WTC11 (cell line): ENCODE measurements around the gene NFATC2. TPM values are rescaled to one million over a fixed set of nuclear protein-coding genes. Genes with fewer than 3 reads are reported as not detected.

Source experiments
- ATAC-seq: fragments of 200-7000 bp; cut with Tn5 transposase; 2 replicates; pipeline ENCODE4 v1.10.0; 2021; ENCODE audit warnings: mild to moderate bottlenecking, moderate library complexity
- CTCF ChIA-PET: fragments of 300-600 bp; sonication (Branson Sonifier 250); formaldehyde crosslinking; loops from one replicate; lab custom pipeline; 2021; ENCODE audit warnings: antibody characterized with exemption; lab: Charles Lee
- POLR2A ChIA-PET: fragments of 350-600 bp; sonication (Branson Sonifier 250); formaldehyde crosslinking; loops from one replicate; lab custom pipeline; 2021; ENCODE audit warnings: antibody characterized with exemption; lab: Charles Lee
- DNase-seq: peaks from one replicate; pipeline ENCODE4 v3.0.0; 2021; ENCODE audit warnings: low spot score
- H3K27ac Mint-ChIP-seq: 2 replicates; pipeline ENCODE4 v1.8.0; 2021; ENCODE audit warnings: mixed read lengths
- H3K27me3 Mint-ChIP-seq: 2 replicates; pipeline ENCODE4 v1.8.0; 2021; ENCODE audit warnings: low read depth, mild to moderate bottlenecking, moderate library complexity, mixed read lengths
- H3K36me3 Mint-ChIP-seq: 2 replicates; pipeline ENCODE4 v1.8.0; 2021; ENCODE audit warnings: mixed read lengths
- H3K4me1 Mint-ChIP-seq: 2 replicates; pipeline ENCODE4 v1.8.0; 2022; ENCODE audit warnings: mixed read lengths
- H3K4me3 Mint-ChIP-seq: 2 replicates; pipeline ENCODE4 v1.8.0; 2021; ENCODE audit warnings: mild to moderate bottlenecking, moderate library complexity, mixed read lengths
- H3K9me3 Mint-ChIP-seq: 2 replicates; pipeline ENCODE4 v1.8.0; 2021; ENCODE audit warnings: mixed read lengths
- ELF4 ChIP-seq: sonication (generic); formaldehyde crosslinking; IDR thresholded peaks from 2 replicates; pipeline ENCODE4 v1.8.1; 2022; ENCODE audit warnings: low read depth, mild to moderate bottlenecking, moderate library complexity, missing genetic modification reagents
- GTF2I ChIP-seq: fragments of 250-450 bp; sonication (Bioruptor Pico); conservative IDR thresholded peaks from 2 replicates; pipeline ENCODE4 v1.4.0; 2021; ENCODE audit warnings: mild to moderate bottlenecking
- HMGA2 ChIP-seq: fragments of 250-450 bp; sonication (Bioruptor Pico); IDR thresholded peaks from 2 replicates; pipeline ENCODE4 v1.4.0; 2021; ENCODE audit warnings: mild to moderate bottlenecking, moderate library complexity
- JUN ChIP-seq: sonication (generic); formaldehyde crosslinking; IDR thresholded peaks from 2 replicates; pipeline ENCODE4 v1.8.0; 2023; ENCODE audit warnings: mild to moderate bottlenecking, missing genetic modification reagents
- NFE2L1 ChIP-seq: sonication (generic); formaldehyde crosslinking; IDR thresholded peaks from 2 replicates; pipeline ENCODE4 v1.8.1; 2023; ENCODE audit warnings: missing genetic modification reagents
- SOX15 ChIP-seq: fragments of 250-450 bp; sonication (Bioruptor Pico); IDR thresholded peaks from 2 replicates; pipeline ENCODE4 v1.9.0; 2021; ENCODE audit warnings: mild to moderate bottlenecking
- TCF7 ChIP-seq: sonication (generic); formaldehyde crosslinking; IDR thresholded peaks from 2 replicates; pipeline ENCODE4 v1.8.0; 2022; ENCODE audit warnings: mild to moderate bottlenecking, low read depth, missing genetic modification reagents, moderate library complexity
- ZNF121 ChIP-seq: sonication (generic); formaldehyde crosslinking; IDR thresholded peaks from 2 replicates; pipeline ENCODE4 v1.8.0; 2023; ENCODE audit warnings: missing genetic modification reagents
- ZNF396 ChIP-seq: fragments of 250-450 bp; sonication (Bioruptor Pico); IDR thresholded peaks from 2 replicates; pipeline ENCODE4 v1.8.0; 2021; ENCODE audit warnings: mild to moderate bottlenecking, moderate library complexity, borderline replicate concordance
- total RNA-seq: library from RNA; stranded (reverse); gene quantifications from 3 replicates; pipeline ENCODE4 v1.2.3, GENCODE V29; 2021
- TF ChIP-seq, protein P1 (sequence below): sonication (generic); formaldehyde crosslinking; IDR thresholded peaks from 2 replicates; pipeline ENCODE4 v1.8.1; 2022; ENCODE audit warnings: low read depth, mild to moderate bottlenecking, moderate library complexity, missing genetic modification reagents, borderline replicate concordance
- TF ChIP-seq, protein P2 (sequence below): sonication (generic); formaldehyde crosslinking; conservative IDR thresholded peaks from 2 replicates; pipeline ENCODE4 v1.8.1; 2023; ENCODE audit warnings: mild to moderate bottlenecking, low read depth, missing genetic modification reagents, moderate library complexity
- TF ChIP-seq, protein P3 (sequence below): sonication (generic); formaldehyde crosslinking; IDR thresholded peaks from 2 replicates; pipeline ENCODE4 v1.8.1; 2023; ENCODE audit warnings: mild to moderate bottlenecking, missing genetic modification reagents, moderate library complexity
- TF ChIP-seq, protein P4 (sequence below): fragments of 250-450 bp; sonication (Bioruptor Pico); conservative IDR thresholded peaks from 2 replicates; pipeline ENCODE4 v1.9.0; 2021; ENCODE audit warnings: mild to moderate bottlenecking
- TF ChIP-seq, protein P5 (sequence below): sonication (generic); formaldehyde crosslinking; IDR thresholded peaks from 2 replicates; pipeline ENCODE4 v1.8.1; 2022; ENCODE audit warnings: mild to moderate bottlenecking, moderate library complexity, missing genetic modification reagents
- TF ChIP-seq, protein P6 (sequence below): sonication (generic); formaldehyde crosslinking; conservative IDR thresholded peaks from 2 replicates; pipeline ENCODE4 v1.8.1; 2022; ENCODE audit warnings: mild to moderate bottlenecking, missing genetic modification reagents

Gene NFATC2
- total RNA-seq, 1 experiment from 2014 or later = 1.7 TPM

DNA sequence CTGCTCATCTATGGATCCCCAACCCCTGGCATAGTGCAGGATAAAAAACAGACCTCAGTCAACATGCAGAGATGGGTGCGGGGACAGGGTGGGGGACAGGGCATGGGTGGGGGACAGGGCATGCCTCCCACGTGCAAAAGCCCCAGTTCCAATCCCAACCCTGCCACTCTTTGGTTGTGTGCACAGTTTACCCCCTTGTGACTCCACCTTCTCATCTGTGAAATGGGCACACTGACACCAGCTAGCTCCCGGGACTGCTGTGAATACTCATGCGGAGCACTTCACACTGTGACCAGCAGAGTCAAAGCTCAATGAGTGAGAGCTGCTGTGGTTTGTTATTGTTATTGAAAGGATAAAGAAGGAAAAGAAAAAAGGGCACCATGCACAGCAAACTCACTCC, 69.3 kb downstream of the NFATC2 start:
- ChIA-PET POLR2A (interaction anchor here (0.7 kb wide), 1 partner anchor 1328 kb away, joined by 3 read pairs; no protein-coding TSS in a partner anchor), CTCF (no interaction called here)
- H3K9me3 Mint-ChIP-seq = peaks cover 5% of the 10 kb centered on the region
- peaks cover 3% of the 10 kb centered on the region; the same call in 1 of the 2 replicates for H3K4me1 Mint-ChIP-seq
- H3K36me3 Mint-ChIP-seq = no peaks in the 10 kb centered on the region; the same call in 1 of the 2 replicates
- H3K27ac Mint-ChIP-seq = no peak overlapping the region
- ATAC-seq (no peak), DNase-seq (no peak)
- no peak for TF ChIP-seq ZNF121 (CRISPR knock-in tag)
- peak; percentile 39; the same call in 1 of the 2 replicates for TF ChIP-seq GTF2I (CRISPR knock-in tag)
- no peak overlapping the region for H3K4me3 Mint-ChIP-seq
- H3K27me3 Mint-ChIP-seq = no peaks in the 10 kb centered on the region; the same call in 1 of the 2 replicates

DNA sequence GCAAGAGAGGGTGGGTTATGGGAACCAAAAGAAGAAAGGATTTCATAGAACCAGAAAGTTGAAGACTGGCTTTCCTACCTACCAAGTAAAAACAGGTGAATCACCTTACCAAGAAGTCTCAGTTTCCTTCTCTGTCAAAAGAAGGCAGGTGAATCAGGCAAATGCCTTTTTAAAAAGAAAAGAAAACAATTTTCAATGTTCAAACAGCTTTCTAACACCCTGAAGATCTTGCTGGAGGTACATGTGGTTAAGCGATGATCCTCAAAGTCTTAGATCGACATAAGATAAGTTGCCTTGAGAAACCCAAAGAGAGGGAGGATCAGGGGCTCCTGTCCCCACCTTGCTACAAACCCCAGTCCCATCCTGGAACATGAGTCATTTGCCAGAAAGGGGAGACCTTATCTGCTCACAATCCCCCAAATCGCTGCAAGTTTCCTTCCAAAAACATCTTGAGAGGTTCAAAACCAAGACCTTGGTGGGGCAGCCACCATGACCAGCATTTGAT, 71.6 kb downstream of the NFATC2 start:
- no peak for ATAC-seq

DNA sequence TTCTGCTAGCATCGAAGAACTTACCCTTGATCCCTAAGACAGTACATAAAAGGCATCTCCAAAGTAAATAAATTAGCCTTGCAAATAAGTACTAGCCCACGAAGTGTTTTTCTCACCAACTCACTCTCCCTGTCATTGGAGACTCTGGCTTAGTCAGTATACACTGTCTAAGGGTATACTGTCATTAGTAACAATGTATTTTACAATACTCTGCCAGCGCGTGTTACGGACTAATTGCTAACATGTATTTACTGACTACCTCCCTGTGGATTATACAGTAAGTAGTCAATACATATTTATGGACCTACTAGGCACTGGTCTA, 72.1 kb downstream of the NFATC2 start:
- POLR2A ChIA-PET = interaction anchor here (0.6 kb wide), 1 partner anchor 789 kb away, joined by 3 read pairs; no protein-coding TSS in a partner anchor
- TF ChIP-seq SOX15 (CRISPR knock-in tag) (no peak), JUN (CRISPR knock-in tag) (no peak), HMGA2 (CRISPR knock-in tag) (no peak), ELF4 (CRISPR knock-in tag) (no peak)
- TF ChIP-seq, protein P1, sequence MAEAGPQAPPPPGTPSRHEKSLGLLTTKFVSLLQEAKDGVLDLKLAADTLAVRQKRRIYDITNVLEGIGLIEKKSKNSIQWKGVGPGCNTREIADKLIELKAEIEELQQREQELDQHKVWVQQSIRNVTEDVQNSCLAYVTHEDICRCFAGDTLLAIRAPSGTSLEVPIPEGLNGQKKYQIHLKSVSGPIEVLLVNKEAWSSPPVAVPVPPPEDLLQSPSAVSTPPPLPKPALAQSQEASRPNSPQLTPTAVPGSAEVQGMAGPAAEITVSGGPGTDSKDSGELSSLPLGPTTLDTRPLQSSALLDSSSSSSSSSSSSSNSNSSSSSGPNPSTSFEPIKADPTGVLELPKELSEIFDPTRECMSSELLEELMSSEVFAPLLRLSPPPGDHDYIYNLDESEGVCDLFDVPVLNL (CRISPR knock-in tag) = no peak
- TF ChIP-seq, protein P2, sequence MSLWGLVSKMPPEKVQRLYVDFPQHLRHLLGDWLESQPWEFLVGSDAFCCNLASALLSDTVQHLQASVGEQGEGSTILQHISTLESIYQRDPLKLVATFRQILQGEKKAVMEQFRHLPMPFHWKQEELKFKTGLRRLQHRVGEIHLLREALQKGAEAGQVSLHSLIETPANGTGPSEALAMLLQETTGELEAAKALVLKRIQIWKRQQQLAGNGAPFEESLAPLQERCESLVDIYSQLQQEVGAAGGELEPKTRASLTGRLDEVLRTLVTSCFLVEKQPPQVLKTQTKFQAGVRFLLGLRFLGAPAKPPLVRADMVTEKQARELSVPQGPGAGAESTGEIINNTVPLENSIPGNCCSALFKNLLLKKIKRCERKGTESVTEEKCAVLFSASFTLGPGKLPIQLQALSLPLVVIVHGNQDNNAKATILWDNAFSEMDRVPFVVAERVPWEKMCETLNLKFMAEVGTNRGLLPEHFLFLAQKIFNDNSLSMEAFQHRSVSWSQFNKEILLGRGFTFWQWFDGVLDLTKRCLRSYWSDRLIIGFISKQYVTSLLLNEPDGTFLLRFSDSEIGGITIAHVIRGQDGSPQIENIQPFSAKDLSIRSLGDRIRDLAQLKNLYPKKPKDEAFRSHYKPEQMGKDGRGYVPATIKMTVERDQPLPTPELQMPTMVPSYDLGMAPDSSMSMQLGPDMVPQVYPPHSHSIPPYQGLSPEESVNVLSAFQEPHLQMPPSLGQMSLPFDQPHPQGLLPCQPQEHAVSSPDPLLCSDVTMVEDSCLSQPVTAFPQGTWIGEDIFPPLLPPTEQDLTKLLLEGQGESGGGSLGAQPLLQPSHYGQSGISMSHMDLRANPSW = no peak
- CTCF ChIA-PET = interaction anchor here (0.9 to 1.0 kb wide), 2 partner anchors 85 to 455 kb away, joined by 3 read pairs; no protein-coding TSS in a partner anchor
- Mint-ChIP-seq H3K27ac (no peak overlapping the region), H3K4me1 (peaks cover 3% of the 10 kb centered on the region; the same call in 1 of the 2 replicates), H3K27me3 (no peaks in the 10 kb centered on the region; the same call in 1 of the 2 replicates), H3K4me3 (no peak overlapping the region), H3K9me3 (no peaks in the 10 kb centered on the region), H3K36me3 (no peaks in the 10 kb centered on the region)
- DNase-seq (no peak), ATAC-seq (no peak)

More for the DNA sequence above, 71.6 kb downstream of the NFATC2 start:
- H3K9me3 Mint-ChIP-seq = no peaks in the 10 kb centered on the region
- POLR2A ChIA-PET = no interaction called here
- TF ChIP-seq, protein P3, sequence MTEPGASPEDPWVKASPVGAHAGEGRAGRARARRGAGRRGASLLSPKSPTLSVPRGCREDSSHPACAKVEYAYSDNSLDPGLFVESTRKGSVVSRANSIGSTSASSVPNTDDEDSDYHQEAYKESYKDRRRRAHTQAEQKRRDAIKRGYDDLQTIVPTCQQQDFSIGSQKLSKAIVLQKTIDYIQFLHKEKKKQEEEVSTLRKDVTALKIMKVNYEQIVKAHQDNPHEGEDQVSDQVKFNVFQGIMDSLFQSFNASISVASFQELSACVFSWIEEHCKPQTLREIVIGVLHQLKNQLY (CRISPR knock-in tag) = no peak
- TF ChIP-seq TCF7 (CRISPR knock-in tag) (no peak), NFE2L1 (CRISPR knock-in tag) (no peak), ZNF396 (CRISPR knock-in tag) (no peak), ELF4 (CRISPR knock-in tag) (no peak)
- TF ChIP-seq, protein P4, sequence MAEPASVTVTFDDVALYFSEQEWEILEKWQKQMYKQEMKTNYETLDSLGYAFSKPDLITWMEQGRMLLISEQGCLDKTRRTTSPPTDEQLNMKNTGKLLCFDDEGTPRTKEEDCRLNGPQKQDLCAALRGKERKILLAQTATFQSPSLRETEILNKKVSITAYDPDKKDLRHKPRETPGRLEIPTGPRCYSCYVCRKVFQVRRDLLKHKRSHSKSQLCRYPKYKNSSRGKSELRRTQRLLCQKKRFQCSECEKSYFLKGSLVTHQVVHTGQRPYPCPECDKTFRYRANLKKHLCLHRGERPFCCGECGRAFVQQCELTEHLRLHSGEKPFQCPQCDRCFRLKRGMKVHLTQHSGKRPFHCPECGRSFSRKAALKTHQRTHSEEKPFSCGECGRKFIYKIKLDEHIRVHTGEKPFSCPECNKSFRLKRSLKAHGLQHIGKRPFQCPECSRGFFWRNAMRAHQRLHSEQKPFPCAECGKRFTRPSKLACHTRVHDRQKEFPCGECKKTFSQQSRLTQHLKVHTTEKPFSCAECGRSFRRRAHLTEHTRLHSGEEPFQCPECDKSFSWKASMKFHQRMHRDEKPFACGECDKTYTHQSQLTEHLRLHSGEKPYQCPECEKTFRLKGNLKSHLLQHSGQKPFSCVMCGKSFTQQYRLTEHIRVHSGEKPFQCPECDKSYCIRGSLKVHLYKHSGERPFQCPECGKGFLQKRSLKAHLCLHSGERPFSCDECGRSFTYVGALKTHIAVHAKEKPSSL (CRISPR knock-in tag) = no peak
- TF ChIP-seq, protein P5, sequence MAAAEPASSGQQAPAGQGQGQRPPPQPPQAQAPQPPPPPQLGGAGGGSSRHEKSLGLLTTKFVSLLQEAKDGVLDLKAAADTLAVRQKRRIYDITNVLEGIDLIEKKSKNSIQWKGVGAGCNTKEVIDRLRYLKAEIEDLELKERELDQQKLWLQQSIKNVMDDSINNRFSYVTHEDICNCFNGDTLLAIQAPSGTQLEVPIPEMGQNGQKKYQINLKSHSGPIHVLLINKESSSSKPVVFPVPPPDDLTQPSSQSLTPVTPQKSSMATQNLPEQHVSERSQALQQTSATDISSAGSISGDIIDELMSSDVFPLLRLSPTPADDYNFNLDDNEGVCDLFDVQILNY (CRISPR knock-in tag) = no peak
- TF ChIP-seq, protein P6, sequence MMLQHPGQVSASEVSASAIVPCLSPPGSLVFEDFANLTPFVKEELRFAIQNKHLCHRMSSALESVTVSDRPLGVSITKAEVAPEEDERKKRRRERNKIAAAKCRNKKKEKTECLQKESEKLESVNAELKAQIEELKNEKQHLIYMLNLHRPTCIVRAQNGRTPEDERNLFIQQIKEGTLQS (CRISPR knock-in tag) = no peak
- no peaks in the 10 kb centered on the region; the same call in 1 of the 2 replicates for H3K27me3 Mint-ChIP-seq
- CTCF ChIA-PET = interaction anchor here (0.9 to 1.0 kb wide), 2 partner anchors 85 to 456 kb away, joined by 3 read pairs; no protein-coding TSS in a partner anchor
- no peak overlapping the region for H3K27ac Mint-ChIP-seq
- H3K36me3 Mint-ChIP-seq = no peaks in the 10 kb centered on the region
- no peak for DNase-seq
- peaks cover 3% of the 10 kb centered on the region; the same call in 1 of the 2 replicates for H3K4me1 Mint-ChIP-seq
- H3K4me3 Mint-ChIP-seq = no peak overlapping the region
